ENCODE data around the gene MXD1. TPM values are rescaled to one million over a fixed set of nuclear protein-coding genes. Genes with fewer than 3 reads are reported as not detected.
"Not testable (repeated sequence)": the region's sequence is repeated elsewhere in the genome, so short reads cannot be mapped to it uniquely, and the experiment has no call there.

The MXD1 gene
- total and polyA plus RNA-seq, 7 donors, result 5.4 to 102 (median 7.8) TPM

GRCh38 chr2:69948963-69949645, 34.2 kb downstream of the MXD1 start:
- peaks cover 0 to 5% (median 2%) of the 10 kb centered on the region in 4 donors for H3K4me1 ChIP-seq
- WGBS, 2 donors, result 59 to 73% methylated on average over 21 of the region's 21 CpGs
- peak overlapping the region in 1 of 4 donors; percentile 17 for H3K4me3 ChIP-seq
- intact Hi-C loops (cut with DNase I), result no loop called here
- no peak for DNase-seq
- H3K27me3 ChIP-seq, result peaks cover 0 to 17% (median 5%) of the 10 kb centered on the region in 3 donors
- H3K27ac ChIP-seq, result no peak overlapping the region
- no peak for TF ChIP-seq EP300 (IDR thresholded peaks at IDR 0.05)
- TF ChIP-seq POLR2A (IDR thresholded peaks at IDR 0.05), result no peak
- TF ChIP-seq CTCF (IDR thresholded peaks at IDR 0.05), result no peak
- no peaks in the 10 kb centered on the region for H3K9me3 ChIP-seq
- no peaks in the 10 kb centered on the region for H3K36me3 ChIP-seq

- H3K27ac ChIP-seq, result no peak overlapping the region
- no peak for DNase-seq
- 79 to 85% methylated on average over 5 of the region's 5 CpGs for WGBS, 2 donors
These were observed 35.3 kb downstream of the MXD1 start for GRCh38 chr2:69950241-69950640.

GRCh38 chr2:69950671-69951070, 35.8 kb downstream of the MXD1 start:
- H3K36me3 ChIP-seq; H3K4me3 ChIP-seq; DNase-seq; intact Hi-C loops (cut with DNase I); H3K27ac ChIP-seq; H3K4me1 ChIP-seq; H3K9me3 ChIP-seq: not testable (repeated sequence)
- peaks cover 0 to 17% (median 5%) of the 10 kb centered on the region in 3 donors for H3K27me3 ChIP-seq
- 94 to 96% methylated on average over 3 of the region's 3 CpGs for WGBS, 2 donors

More at GRCh38 chr2:69950241-69950640, 35.3 kb downstream of the MXD1 start:
- no peaks in the 10 kb centered on the region for H3K36me3 ChIP-seq
- no peaks in the 10 kb centered on the region for H3K9me3 ChIP-seq
- H3K4me1 ChIP-seq, result peaks cover 0 to 5% (median 2%) of the 10 kb centered on the region in 4 donors
- intact Hi-C loops (cut with DNase I), result no loop called here
- TF ChIP-seq POLR2A (IDR thresholded peaks at IDR 0.05) (no peak), POLR2AphosphoS5 (IDR thresholded peaks at IDR 0.05) (no peak), EP300 (IDR thresholded peaks at IDR 0.05) (no peak), CTCF (IDR thresholded peaks at IDR 0.05) (no peak)
- H3K4me3 ChIP-seq, result no peak overlapping the region
- H3K27me3 ChIP-seq, result peaks cover 0 to 17% (median 5%) of the 10 kb centered on the region in 3 donors

- intact Hi-C loops (cut with DNase I), result no loop called here
- Histone ChIP-seq H3K4me3 (no peak overlapping the region), H3K4me1 (peaks cover 0 to 5% (median 2%) of the 10 kb centered on the region in 4 donors), H3K36me3 (no peaks in the 10 kb centered on the region), H3K27me3 (peaks cover 0 to 17% (median 5%) of the 10 kb centered on the region in 3 donors), H3K27ac (no peak overlapping the region), H3K9me3 (no peaks in the 10 kb centered on the region)
- TF ChIP-seq POLR2A (IDR thresholded peaks at IDR 0.05), result no peak
- TF ChIP-seq EP300 (IDR thresholded peaks at IDR 0.05), result no peak
- no peak for TF ChIP-seq CTCF (IDR thresholded peaks at IDR 0.05)
- no peak for TF ChIP-seq POLR2AphosphoS5 (IDR thresholded peaks at IDR 0.05)
- no peak for DNase-seq
- 89% methylated on average over 6 of the region's 6 CpGs for WGBS, 2 donors
These were observed 37.6 kb downstream of the MXD1 start for GRCh38 chr2:69952336-69953115.

GRCh38 chr2:69954084-69954483, 39.2 kb downstream of the MXD1 start:
- WGBS, 2 donors, result 95 to 97% methylated on average over 1 of the region's 1 CpG

More at GRCh38 chr2:69954084-69954483, 39.2 kb downstream of the MXD1 start:
- DNase-seq, result no peak
- H3K4me1 ChIP-seq, result no peaks in the 10 kb centered on the region
- H3K36me3 ChIP-seq, result no peaks in the 10 kb centered on the region
- H3K27me3 ChIP-seq, result peaks cover 0 to 6% (median 0%) of the 10 kb centered on the region in 3 donors
- H3K9me3 ChIP-seq, result no peaks in the 10 kb centered on the region
- no peak for TF ChIP-seq POLR2AphosphoS5 (IDR thresholded peaks at IDR 0.05)
- no peak for TF ChIP-seq CTCF (IDR thresholded peaks at IDR 0.05)
- TF ChIP-seq EP300 (IDR thresholded peaks at IDR 0.05), result no peak
- no peak for TF ChIP-seq POLR2A (IDR thresholded peaks at IDR 0.05)
- intact Hi-C loops (cut with DNase I), result no loop called here
- H3K4me3 ChIP-seq, result no peak overlapping the region
- H3K27ac ChIP-seq, result no peak overlapping the region

All from sigmoid colon (tissue), 7 donors.